ENCODE data around the gene ATG7.
"Not testable (repeated sequence)": the region's sequence is repeated elsewhere in the genome, so short reads cannot be mapped to it uniquely, and the experiment has no call there.

ATG7 gene

GRCh38 chr3:11498646-11499045 is 226.4 kb downstream of the ATG7 start:
- Histone ChIP-seq H3K9ac (no peak overlapping the region), H3K36me3 (ENCODE audit: insufficient read depth) (no peaks in the 10 kb centered on the region), H3K4me1 (ENCODE audit: low read depth, poor library complexity, severe bottlenecking) (no peaks in the 10 kb centered on the region), H4K20me1 (ENCODE audit: insufficient read depth) (no peaks in the 10 kb centered on the region), H2AFZ (ENCODE audit: low read depth) (no peak overlapping the region), H3K4me2 (no peak overlapping the region), H3K27me3 (ENCODE audit: insufficient read depth, low read depth) (no peaks in the 10 kb centered on the region), H3K4me3 (IDR thresholded peaks at IDR 0.05; ENCODE audit: insufficient read depth, low read depth, low read length) (no peak overlapping the region), H3K79me2 (ENCODE audit: insufficient read depth, low read depth) (no peaks in the 10 kb centered on the region), H3K27ac (no peak overlapping the region)
- TF ChIP-seq CTCF (conservative IDR thresholded peaks at IDR 0.05; ENCODE audit: low read depth, low read length), result no peak

- no peak for TF ChIP-seq CTCF (conservative IDR thresholded peaks at IDR 0.05; ENCODE audit: low read depth, low read length)
- Histone ChIP-seq H3K4me3 (IDR thresholded peaks at IDR 0.05; ENCODE audit: insufficient read depth, low read depth, low read length) (no peak overlapping the region), H3K79me2 (ENCODE audit: insufficient read depth, low read depth) (no peaks in the 10 kb centered on the region), H2AFZ (ENCODE audit: low read depth) (no peak overlapping the region), H3K27ac (no peak overlapping the region), H3K9ac (no peak overlapping the region), H3K4me1 (ENCODE audit: low read depth, poor library complexity, severe bottlenecking) (no peaks in the 10 kb centered on the region), H3K4me2 (no peak overlapping the region), H4K20me1 (ENCODE audit: insufficient read depth) (no peaks in the 10 kb centered on the region), H3K27me3 (ENCODE audit: insufficient read depth, low read depth) (no peaks in the 10 kb centered on the region), H3K36me3 (ENCODE audit: insufficient read depth) (no peaks in the 10 kb centered on the region)
These were observed 226.9 kb downstream of the ATG7 start for GRCh38 chr3:11499144-11499543.

GRCh38 chr3:11502413-11502812 is 230.2 kb downstream of the ATG7 start:
- H3K36me3 ChIP-seq (ENCODE audit: insufficient read depth); H3K4me3 ChIP-seq (IDR thresholded peaks at IDR 0.05; ENCODE audit: insufficient read depth, low read depth, low read length): not testable (repeated sequence)

GRCh38 chr3:11507719-11508118 is 235.5 kb downstream of the ATG7 start:
- Histone ChIP-seq H3K36me3 (ENCODE audit: insufficient read depth) (no peaks in the 10 kb centered on the region), H3K4me2 (no peak overlapping the region), H3K4me3 (IDR thresholded peaks at IDR 0.05; ENCODE audit: insufficient read depth, low read depth, low read length) (no peak overlapping the region), H3K27me3 (ENCODE audit: insufficient read depth, low read depth) (no peaks in the 10 kb centered on the region), H2AFZ (ENCODE audit: low read depth) (no peak overlapping the region), H3K27ac (no peak overlapping the region), H4K20me1 (ENCODE audit: insufficient read depth) (no peaks in the 10 kb centered on the region), H3K4me1 (ENCODE audit: low read depth, poor library complexity, severe bottlenecking) (no peaks in the 10 kb centered on the region), H3K79me2 (ENCODE audit: insufficient read depth, low read depth) (no peaks in the 10 kb centered on the region), H3K9ac (no peak overlapping the region)
- TF ChIP-seq CTCF (conservative IDR thresholded peaks at IDR 0.05; ENCODE audit: low read depth, low read length), result no peak

More at GRCh38 chr3:11502413-11502812, 230.2 kb downstream of the ATG7 start:
- H2AFZ ChIP-seq (ENCODE audit: low read depth); H3K4me1 ChIP-seq (ENCODE audit: low read depth, poor library complexity, severe bottlenecking); H3K27ac ChIP-seq; H3K27me3 ChIP-seq (ENCODE audit: insufficient read depth, low read depth); H3K4me2 ChIP-seq; H3K79me2 ChIP-seq (ENCODE audit: insufficient read depth, low read depth); H3K9ac ChIP-seq; H4K20me1 ChIP-seq (ENCODE audit: insufficient read depth): not testable (repeated sequence)

- no peak for TF ChIP-seq CTCF (conservative IDR thresholded peaks at IDR 0.05; ENCODE audit: low read depth, low read length)
- no peaks in the 10 kb centered on the region for H4K20me1 ChIP-seq (ENCODE audit: insufficient read depth)
- H3K9ac ChIP-seq, result no peak overlapping the region
- H3K4me3 ChIP-seq (IDR thresholded peaks at IDR 0.05; ENCODE audit: insufficient read depth, low read depth, low read length), result no peak overlapping the region
- no peak overlapping the region for H3K4me2 ChIP-seq
- no peaks in the 10 kb centered on the region for H3K36me3 ChIP-seq (ENCODE audit: insufficient read depth)
- H3K27me3 ChIP-seq (ENCODE audit: insufficient read depth, low read depth), result no peaks in the 10 kb centered on the region
- H3K27ac ChIP-seq, result no peak overlapping the region
- H3K4me1 ChIP-seq (ENCODE audit: low read depth, poor library complexity, severe bottlenecking), result no peaks in the 10 kb centered on the region
- H2AFZ ChIP-seq (ENCODE audit: low read depth), result no peak overlapping the region
- no peaks in the 10 kb centered on the region for H3K79me2 ChIP-seq (ENCODE audit: insufficient read depth, low read depth)
These were observed 236.4 kb downstream of the ATG7 start for GRCh38 chr3:11508346-11509172.
